HG03095 (cell line): ENCODE results near the gene PRR36.

Experiments used
- ATAC-seq: cut with Tn5 transposase; IDR thresholded peaks from one replicate; pipeline ENCODE4 v1.9.1; 2021; ENCODE audit warnings: moderate library complexity; ENCODE audit not compliant: unreplicated experiment

PRR36 gene

GRCh38 chr19:7846155-7846646, 28.0 kb downstream of the PRR36 start:
- ATAC-seq: no peak

- ATAC-seq: no peak
Measured at GRCh38 chr19:7845390-7846154, 28.6 kb downstream of the PRR36 start.

- no peak for ATAC-seq
Measured at GRCh38 chr19:7844951-7845350, 29.2 kb downstream of the PRR36 start.

- ATAC-seq: no peak
Measured at GRCh38 chr19:7844405-7844804, 29.8 kb downstream of the PRR36 start.

- no peak for ATAC-seq
Measured at GRCh38 chr19:7843521-7843920, 30.7 kb downstream of the PRR36 start.

- ATAC-seq: no peak
Measured at GRCh38 chr19:7842661-7843294, 31.4 kb downstream of the PRR36 start.

- ATAC-seq: no peak
Measured at GRCh38 chr19:7841751-7842660, 32.2 kb downstream of the PRR36 start.

- no peak for ATAC-seq
Measured at GRCh38 chr19:7840629-7841028, 33.6 kb downstream of the PRR36 start.

- ATAC-seq: no peak
Measured at GRCh38 chr19:7839476-7839875, 34.7 kb downstream of the PRR36 start.

- no peak for ATAC-seq
Measured at GRCh38 chr19:7833225-7834099, 40.7 kb downstream of the PRR36 start.

GRCh38 chr19:7832781-7833180, 41.4 kb downstream of the PRR36 start:
- ATAC-seq: no peak

GRCh38 chr19:7832009-7832408, 42.2 kb downstream of the PRR36 start:
- no peak for ATAC-seq

GRCh38 chr19:7831452-7831851, 42.7 kb downstream of the PRR36 start:
- ATAC-seq: no peak

- no peak for ATAC-seq
Measured at GRCh38 chr19:7830823-7831222, 43.4 kb downstream of the PRR36 start.

GRCh38 chr19:7830272-7830771, 43.9 kb downstream of the PRR36 start:
- no peak for ATAC-seq

- ATAC-seq: peak; percentile 79
Measured at GRCh38 chr19:7829561-7830271, 44.5 kb downstream of the PRR36 start, which contains the start of gene EVI5L. Gene EVI5L, plus strand, starts transcription at chr19:7830218. Its CDS starts 16,325 bp downstream, at chr19:7846543.

GRCh38 chr19:7829166-7829520, 45.0 kb downstream of the PRR36 start:
- no peak for ATAC-seq

- ATAC-seq: no peak
Measured at GRCh38 chr19:7823686-7824301, 50.4 kb downstream of the PRR36 start.

GRCh38 chr19:7822910-7823515, 51.2 kb downstream of the PRR36 start:
- no peak for ATAC-seq
